AG04450 (cell line): ENCODE results near the gene LIMK2. TPM values are rescaled to one million over a fixed set of nuclear protein-coding genes. Genes with fewer than 3 reads are reported as not detected.

ENCODE experiments used
- CTCF ChIA-PET: fragments of 300-600, 350-600 bp; formaldehyde crosslinking; extraction: SDS; loops from one replicate; lab custom pipeline; 2022; ENCODE audit warnings: antibody characterized with exemption, inconsistent platforms; lab: Charles Lee
- POLR2A ChIA-PET: fragments of 350-600 bp; formaldehyde crosslinking; extraction: SDS; loops from one replicate; lab custom pipeline; 2021; ENCODE audit warnings: antibody characterized with exemption, inconsistent platforms; lab: Yijun Ruan, JAX
- DNase-seq: peaks from one replicate; pipeline ENCODE4 v3.0.0-alpha.2; 2011; ENCODE audit warnings: low read depth, low spot score
- H3K27ac ChIP-seq: one replicate; pipeline ENCODE4 v1.5.1; 2012; ENCODE audit warnings: low read depth, low read length, control low read depth
- H3K27me3 ChIP-seq: one replicate; pipeline ENCODE4 v1.6.0; 2012; ENCODE audit warnings: low read length; ENCODE audit not compliant: control insufficient read depth, insufficient read depth
- H3K4me3 ChIP-seq: 2 replicates; pipeline ENCODE4 v1.5.1; 2011; ENCODE audit warnings: mild to moderate bottlenecking, low read depth, low read length, control low read depth
- H3K9me3 ChIP-seq: 2 replicates; pipeline ENCODE4 v1.5.1; 2012; ENCODE audit warnings: low read length; ENCODE audit not compliant: control insufficient read depth, insufficient read depth
- CTCF ChIP-seq: IDR thresholded peaks from 2 replicates; pipeline ENCODE4 v1.5.1; 2011; ENCODE audit warnings: low read depth, low read length, control low read depth, inconsistent platforms
- polyA plus RNA-seq: library from polyadenylated mRNA; depleted of rRNA; stranded (reverse); fragments of >200 nt; gene quantifications from 2 replicates; pipeline ENCODE4 v1.2.3, GENCODE V29; 2011

Gene LIMK2
- polyA plus RNA-seq, 1 experiment: 5.0 TPM

- no peaks in the 10 kb centered on the region for H3K27me3 ChIP-seq
- no peaks in the 10 kb centered on the region for H3K9me3 ChIP-seq
- no peak overlapping the region for H3K4me3 ChIP-seq
- no peak overlapping the region for H3K27ac ChIP-seq
- TF ChIP-seq CTCF: no peak
- POLR2A ChIA-PET: no interaction called here
- no peak for DNase-seq
- CTCF ChIA-PET: interaction anchor here (1.0 to 6.6 kb wide), 2 partner anchors 11 to 31 kb away, joined by 3 to 55 read pairs; no protein-coding TSS in a partner anchor
These were observed 70.8 kb downstream of the LIMK2 start for GRCh38 chr22:31282748-31283468.

GRCh38 chr22:31284281-31285155 lies 72.4 kb downstream of the LIMK2 start:
- Histone ChIP-seq H3K27ac (no peak overlapping the region), H3K27me3 (no peaks in the 10 kb centered on the region), H3K9me3 (no peaks in the 10 kb centered on the region), H3K4me3 (no peak overlapping the region)
- TF ChIP-seq CTCF: no peak
- ChIA-PET POLR2A (interaction anchor here (0.5 kb wide), 1 partner anchor 139 kb away, joined by 7 read pairs; no protein-coding TSS in a partner anchor), CTCF (interaction anchor here (1.0 to 6.6 kb wide), 2 partner anchors 13 to 177 kb away, joined by 5 to 55 read pairs; partner anchors contain the start of gene SELENOM)
- DNase-seq: no peak

GRCh38 chr22:31286360-31287255 lies 74.5 kb downstream of the LIMK2 start:
- no peak for TF ChIP-seq CTCF
- H3K27ac ChIP-seq: no peak overlapping the region
- no peaks in the 10 kb centered on the region for H3K27me3 ChIP-seq
- no peak for DNase-seq
- H3K9me3 ChIP-seq: no peaks in the 10 kb centered on the region
- CTCF ChIA-PET: interaction anchor here (1.1 to 6.6 kb wide), 2 partner anchors 14 to 15 kb away, joined by 6 to 55 read pairs; no protein-coding TSS in a partner anchor
- H3K4me3 ChIP-seq: no peak overlapping the region
- POLR2A ChIA-PET: no interaction called here

GRCh38 chr22:31287818-31288495 lies 75.9 kb downstream of the LIMK2 start:
- POLR2A ChIA-PET: no interaction called here
- CTCF ChIA-PET: interaction anchor here (1.1 to 2.9 kb wide), 2 partner anchors 15 kb away, joined by 6 to 22 read pairs; no protein-coding TSS in a partner anchor
- no peaks in the 10 kb centered on the region for H3K27me3 ChIP-seq
- no peak overlapping the region for H3K27ac ChIP-seq
- no peak overlapping the region for H3K4me3 ChIP-seq
- H3K9me3 ChIP-seq: no peaks in the 10 kb centered on the region
- TF ChIP-seq CTCF: no peak
- DNase-seq: no peak
